Epithelial cell of prostate (primary cell): ENCODE results near the gene PLK5.

Source experiments
- DNase-seq: peaks from one replicate; pipeline ENCODE4 v3.0.0-alpha.2; 2011; ENCODE audit warnings: low read depth, low spot score
- H3K27ac ChIP-seq: fragments of 450-650 bp; 2 replicates; pipeline ENCODE4 v1.5.1; 2017; ENCODE audit warnings: mild to moderate bottlenecking

The PLK5 gene

DNA sequence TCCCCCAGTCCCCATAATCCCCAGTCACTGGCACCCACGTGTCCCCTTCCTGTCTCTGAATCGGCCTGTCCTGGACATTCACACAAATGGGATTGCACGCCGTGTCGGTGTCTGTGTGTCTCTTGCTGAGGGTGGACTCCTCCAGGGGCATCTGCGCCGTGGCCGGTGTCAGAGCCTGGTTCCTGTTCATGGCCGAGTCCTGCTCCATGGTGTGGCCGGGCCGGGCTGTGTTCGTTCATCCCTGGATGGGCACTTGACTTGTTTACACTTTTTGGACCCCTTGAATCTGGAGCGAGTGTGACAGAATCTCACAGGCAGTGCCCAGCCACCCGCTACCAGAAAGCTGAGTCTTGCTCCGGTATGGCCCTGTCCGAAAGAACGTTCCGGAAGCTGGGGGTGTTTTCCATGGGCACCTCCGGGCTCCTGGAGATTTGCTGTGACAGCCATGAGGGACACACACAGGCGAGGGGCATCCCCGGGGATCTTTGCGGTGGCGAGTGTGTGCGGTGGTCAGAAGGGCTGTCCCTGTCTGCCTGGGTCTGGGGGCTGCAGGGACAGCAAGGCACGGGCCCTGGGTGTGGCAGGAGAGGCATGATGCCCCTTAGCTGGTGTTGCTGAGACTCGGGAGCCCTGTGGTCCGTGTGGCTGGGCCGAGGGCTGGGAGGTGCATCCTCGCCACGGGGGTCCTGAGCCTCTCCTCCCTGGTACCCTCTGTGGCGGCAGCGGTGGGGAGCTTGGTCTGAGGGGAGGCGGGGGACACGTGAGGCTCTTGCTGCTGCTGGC lies 50.7 kb downstream of the PLK5 start:
- H3K27ac ChIP-seq = no peak overlapping the region
- DNase-seq = no peak

DNA sequence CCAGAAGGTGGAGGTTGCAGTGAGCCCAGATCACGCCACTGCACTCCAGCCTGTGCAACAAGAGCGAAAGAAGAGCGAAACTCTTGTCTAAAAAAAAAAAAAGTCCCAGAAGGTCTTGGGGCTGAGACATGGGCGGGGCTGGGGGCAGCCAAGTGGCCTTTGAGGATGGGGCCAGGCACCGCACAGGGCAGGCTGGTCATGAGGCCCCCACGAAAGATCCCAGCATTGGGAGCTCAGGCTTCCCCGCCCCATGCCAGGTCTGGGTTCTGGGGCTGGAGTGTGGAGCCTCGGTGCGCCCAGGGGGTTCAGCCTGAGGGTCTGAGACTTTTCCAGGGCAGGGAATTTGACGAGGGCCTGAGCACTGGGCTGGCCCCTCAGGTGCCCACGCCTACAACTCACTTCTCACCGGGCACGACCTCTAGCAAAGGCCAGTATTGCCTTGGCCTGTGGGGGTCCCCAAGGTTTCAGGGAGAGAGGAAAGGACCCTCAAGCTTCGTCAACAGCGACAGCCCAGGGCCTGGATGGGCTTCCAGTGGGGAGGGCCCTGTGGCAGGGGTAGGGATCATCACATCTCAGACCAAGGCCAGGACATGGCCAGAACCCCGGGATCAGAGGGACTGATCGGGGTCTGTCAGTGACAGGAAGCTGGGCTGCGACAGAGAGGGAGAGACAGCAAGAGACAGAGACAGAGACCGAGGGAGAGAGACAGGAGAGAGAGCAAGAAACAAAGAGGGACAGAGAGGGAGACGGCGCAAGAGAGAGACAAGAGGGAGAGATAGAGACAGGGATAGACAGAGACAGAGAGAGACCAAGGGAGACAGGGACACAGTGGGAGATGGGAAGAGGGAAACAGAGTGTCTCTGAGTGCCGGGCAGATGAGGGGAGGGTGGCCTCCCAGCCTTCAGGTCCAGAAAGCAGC lies 51.7 kb downstream of the PLK5 start:
- DNase-seq = no peak
- no peak overlapping the region for H3K27ac ChIP-seq

DNA sequence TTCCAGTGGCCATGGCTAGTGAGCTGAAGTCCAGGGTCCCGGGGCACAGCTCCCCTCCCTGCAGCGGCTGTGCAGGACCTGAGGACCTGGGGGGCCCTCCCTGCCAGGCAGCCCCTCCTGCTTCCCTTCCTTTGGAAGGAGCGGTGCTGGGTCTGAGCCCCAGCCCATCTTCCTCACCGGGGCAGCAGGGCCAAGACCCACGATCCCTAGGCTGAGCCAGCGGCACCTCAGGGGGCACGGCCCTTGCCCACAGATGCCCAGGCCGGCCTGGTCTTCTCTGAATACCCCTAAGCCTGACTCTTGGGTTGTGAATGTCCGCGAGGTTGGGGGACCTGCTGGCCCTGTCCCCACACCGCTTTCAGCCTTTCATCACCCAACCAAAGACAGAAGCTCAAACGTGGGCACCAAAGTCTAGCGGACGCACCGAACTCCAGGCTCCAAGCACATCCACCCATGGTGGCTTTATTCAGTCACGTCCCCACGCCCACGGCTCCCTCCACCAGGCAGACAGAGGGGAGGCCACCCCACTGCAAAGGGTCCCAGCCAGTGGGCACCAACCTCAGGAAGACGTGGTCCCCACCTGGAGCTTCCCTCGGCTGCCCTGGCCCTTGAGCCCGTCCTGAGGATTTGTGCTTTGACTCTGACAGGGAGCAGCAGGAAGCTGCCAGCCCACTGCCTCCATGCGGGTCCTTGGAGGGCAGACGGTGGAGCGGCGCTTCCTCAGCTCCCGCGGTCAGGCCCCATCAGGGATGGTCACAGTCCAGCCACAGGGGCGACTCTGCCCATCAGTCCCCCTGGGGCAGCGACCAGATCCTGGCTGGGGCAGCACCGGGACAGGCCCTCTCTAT lies 52.6 kb downstream of the PLK5 start:
- no peak for DNase-seq
- H3K27ac ChIP-seq = no peak overlapping the region

DNA sequence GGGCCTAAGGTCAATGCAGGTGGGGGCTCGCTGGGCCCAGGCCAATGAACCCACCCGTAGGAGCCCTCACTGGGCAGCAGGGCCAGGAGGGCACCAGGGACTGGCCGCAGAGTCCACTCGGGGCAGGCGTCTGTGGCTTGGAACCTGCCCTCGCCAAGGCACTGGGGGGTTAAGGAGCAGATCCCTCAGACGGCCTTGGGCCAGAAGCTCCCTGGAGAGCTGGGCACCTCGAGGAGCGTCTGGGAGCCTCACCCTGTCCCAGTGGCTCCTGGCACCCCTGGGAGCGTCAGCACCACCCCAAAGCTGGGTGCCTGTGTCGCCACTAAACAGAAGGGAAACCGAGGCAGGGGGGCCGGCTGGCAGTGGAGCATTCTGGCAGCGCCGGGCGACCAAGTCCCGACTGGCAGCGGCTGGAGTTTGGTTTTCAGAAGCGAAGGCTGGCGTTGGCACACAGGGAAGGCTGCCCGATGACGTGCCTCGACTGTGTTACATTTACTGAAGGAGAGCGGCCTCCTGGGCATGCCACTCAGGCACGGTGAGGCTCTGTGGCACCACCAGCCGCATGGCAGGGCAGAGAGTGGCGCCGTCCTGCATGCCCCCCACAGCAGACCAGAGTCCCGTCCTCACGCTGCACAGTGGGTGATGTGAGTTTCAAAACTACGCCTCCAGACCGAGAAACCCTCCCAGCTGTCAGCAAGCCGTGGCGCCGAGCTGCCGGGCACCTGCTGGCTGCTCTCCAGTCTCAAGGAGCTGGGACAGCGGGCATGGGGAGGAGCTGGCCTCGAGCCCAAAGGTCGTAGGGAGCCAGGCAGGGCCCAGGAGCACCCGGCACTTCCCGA lies 53.4 kb downstream of the PLK5 start:
- DNase-seq = no peak
- no peak overlapping the region for H3K27ac ChIP-seq

DNA sequence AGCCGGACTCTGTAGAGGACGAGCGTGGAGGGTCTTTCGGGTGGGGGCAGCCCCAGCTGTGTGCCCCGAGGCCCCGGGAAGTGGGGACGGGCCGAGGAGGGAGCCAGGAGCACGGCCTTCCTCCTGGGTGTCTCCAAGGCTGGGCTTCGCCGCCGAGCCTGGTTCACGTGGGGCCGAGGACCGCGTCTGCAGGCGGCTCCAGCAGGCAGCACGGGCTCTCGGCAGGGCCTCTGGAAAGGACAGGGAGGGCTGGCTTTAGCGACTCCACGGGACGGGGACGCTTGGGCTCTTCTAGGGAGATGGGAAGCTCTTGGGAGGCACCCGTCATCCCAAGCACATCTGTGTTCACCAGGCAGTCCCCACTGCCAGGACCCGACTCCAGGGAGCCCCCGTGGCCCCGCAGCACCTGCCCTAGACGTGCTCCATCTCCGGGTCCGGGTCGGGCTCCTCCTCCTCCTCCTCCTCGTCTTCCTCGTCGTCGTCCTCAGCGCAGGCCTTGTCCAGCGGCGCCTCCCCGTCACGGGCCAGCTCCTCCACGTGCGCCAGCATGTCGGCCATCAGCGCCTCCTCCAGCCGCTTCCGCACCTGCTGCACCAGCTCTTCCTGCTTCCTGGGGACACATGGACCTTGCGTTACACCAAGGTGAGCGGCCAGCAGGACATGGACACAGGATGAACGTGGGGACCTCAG lies 54.2 kb downstream of the PLK5 start:
- no peak overlapping the region for H3K27ac ChIP-seq
- no peak for DNase-seq

DNA sequence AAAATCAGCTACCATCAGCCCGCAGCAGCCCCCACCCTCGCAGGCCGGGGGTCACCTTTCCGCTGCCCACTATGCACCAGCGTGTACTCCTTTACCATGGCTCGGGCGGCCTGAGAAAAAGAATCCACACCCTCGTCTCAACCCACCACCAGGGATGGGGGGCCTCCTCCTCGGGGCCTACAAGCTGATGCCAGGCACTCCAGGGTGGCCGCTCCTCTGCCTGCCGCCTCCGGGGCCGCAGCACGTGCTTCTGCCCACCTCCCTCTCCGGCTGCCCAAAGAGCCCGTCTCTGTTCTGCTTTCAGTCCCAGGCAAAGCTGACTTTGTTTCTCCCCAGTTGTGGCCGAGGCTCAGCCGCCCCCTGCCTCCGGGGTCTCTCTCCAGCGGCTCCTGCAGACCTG lies 55.3 kb downstream of the PLK5 start:
- no peak for DNase-seq

DNA sequence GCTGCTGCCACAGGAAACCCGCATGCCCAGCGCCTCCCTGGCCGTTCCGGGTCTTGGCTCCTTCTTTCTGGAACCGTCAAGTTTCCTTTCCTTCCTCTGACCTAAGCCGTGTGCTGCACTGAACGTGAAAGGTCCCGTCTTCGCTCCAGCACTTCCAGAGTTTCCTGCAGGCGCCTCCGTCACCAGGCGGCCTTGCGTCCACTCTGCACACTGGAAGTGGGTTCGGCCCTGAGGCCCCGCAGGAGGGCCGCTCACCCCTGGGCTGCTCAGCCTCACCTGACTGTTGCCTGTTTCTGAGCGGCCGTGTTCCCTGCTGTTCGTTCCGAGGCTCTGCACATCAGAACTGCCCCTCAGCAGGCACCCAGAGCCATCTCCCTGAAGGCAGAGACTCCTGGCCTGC lies 56.5 kb downstream of the PLK5 start:
- H3K27ac ChIP-seq = no peak overlapping the region
- DNase-seq = no peak

More for the DNA sequence above, 55.3 kb downstream of the PLK5 start:
- no peak overlapping the region for H3K27ac ChIP-seq

DNA sequence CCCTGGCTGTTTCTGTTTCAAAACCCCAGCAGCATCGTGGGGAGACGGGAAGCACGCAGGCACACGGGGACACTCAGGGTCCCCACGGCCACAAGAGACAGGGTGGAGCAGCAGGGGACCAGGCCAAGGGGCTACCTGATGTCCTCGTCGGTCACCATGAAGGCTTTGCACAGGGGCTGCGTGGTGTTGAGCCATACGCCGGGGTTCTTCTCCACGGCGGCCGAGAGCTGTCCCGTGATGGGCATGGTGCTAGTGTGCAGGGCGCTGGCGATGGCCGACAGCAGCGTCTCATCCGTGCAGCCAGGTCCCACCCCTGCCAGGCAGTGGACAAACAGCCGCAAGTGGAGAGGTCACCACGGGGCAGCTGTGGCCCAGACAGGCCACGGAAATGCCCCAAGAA lies 57.1 kb downstream of the PLK5 start:
- no peak for DNase-seq
- H3K27ac ChIP-seq = no peak overlapping the region

DNA sequence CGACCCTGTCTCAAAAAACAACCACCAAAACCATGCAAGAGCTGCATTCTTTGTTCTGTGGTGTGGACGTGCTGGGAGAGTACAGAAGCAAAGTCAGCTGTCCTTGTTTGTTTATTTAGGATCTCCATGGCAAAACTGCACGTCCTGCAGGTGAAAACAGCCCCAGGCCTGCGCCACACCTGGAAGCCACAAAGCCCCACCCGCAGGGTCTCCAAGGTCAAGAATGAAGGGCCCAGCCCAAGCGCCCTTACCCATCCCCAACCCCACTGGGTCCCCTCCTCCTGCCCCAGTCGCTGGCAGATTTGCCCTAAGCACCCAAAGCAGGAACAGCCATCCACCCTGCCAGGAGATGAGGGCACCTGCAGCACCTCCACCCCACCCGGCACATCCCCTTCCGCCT lies 58.3 kb downstream of the PLK5 start:
- DNase-seq = no peak
- H3K27ac ChIP-seq = no peak overlapping the region

DNA sequence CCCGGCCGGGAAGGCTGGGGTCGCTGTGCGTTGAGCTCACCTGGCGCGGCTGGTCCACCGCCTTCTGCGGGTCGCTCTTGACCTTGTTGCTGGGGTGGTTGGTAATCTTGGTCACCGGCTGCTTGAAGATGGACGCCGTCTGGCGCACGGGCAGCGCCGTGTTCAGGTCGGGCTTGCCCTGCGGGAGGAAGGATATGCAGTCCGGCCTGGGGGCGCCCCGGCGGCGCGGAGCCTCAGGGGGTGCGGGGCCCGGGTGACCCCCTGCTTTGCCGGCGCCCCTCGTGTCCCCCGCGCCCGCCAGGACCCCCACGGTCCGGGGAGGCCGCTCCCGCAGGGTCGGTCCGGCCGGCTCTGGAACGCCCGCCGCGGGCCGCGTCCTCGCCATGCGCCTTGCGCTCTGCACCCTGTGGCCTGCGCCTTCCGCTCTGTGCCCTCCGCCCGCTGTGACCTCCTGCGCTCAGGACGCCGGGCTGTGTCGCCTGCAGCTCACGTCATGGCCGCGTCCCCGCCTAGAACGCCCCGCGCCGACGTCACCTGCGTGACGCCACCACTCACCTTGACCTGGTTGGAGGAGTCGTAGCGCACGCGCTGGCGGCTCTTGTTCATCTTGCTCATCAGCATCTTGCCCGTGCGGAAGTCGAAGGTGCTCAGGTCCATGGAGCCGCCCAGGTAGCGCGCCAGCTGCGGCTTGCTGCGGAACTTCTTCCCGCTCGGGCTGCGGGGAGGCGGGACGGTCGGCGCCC lies 60.8 kb downstream of the PLK5 start:
- H3K27ac ChIP-seq = no peak overlapping the region

DNA sequence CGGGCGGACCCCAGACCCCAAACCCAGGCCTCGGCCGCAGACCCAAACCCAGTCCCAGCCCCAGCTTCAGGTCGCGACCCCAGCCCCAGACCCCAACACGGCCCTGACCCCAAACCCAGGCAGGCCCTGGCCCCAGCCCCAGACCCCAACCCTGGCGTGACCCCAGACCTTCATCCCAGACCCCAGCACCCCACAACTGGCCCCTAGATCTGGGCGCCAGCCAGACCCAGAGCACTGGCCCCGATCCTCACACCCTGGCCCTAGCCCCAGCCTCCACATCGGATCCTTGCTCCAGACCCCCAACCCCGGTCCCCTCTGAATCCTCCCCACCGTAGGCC lies 61.3 kb downstream of the PLK5 start:
- no peak for DNase-seq
- H3K27ac ChIP-seq = no peak overlapping the region

More for the DNA sequence above, 60.8 kb downstream of the PLK5 start:
- DNase-seq = no peak
